Adrenal gland (tissue), 12 donors: ENCODE results near the gene CPN2. TPM values are rescaled to one million over a fixed set of nuclear protein-coding genes. Genes with fewer than 3 reads are reported as not detected.

ENCODE experiments used
- DNase-seq, 7 donors: peaks; one replicate each; pipeline ENCODE4 v3.0.0-alpha.2; 2019 to 2020
- H3K27ac ChIP-seq, 5 donors: fragments of 200-600 bp; sonication (generic) in 4 of 5; 1 replicate in 3 of 5; 2 replicates in 2 of 5; pipeline versions ENCODE4 v1.5.1 to v1.8.0; 2016 to 2020; ENCODE audit warnings: mild to moderate bottlenecking in 1 of 5
- H3K27me3 ChIP-seq: fragments of 200-600 bp; 2 replicates; pipeline ENCODE4 v1.8.0; 2021
- H3K36me3 ChIP-seq, 2 donors: fragments of 200-600 bp; replicated peaks in 1 of 2; 1 replicate in 1 of 2; 2 replicates in 1 of 2; pipeline versions ENCODE4 v1.5.1 to v1.8.0; 2018 to 2022
- H3K4me1 ChIP-seq, 2 donors: fragments of 200-600 bp; replicated peaks in 1 of 2; 1 replicate in 1 of 2; 2 replicates in 1 of 2; pipeline versions ENCODE4 v1.5.1 to v1.8.0; 2018 to 2021
- H3K4me3 ChIP-seq, 4 donors: fragments of 200-600 bp; sonication (generic) in 3 of 4; one replicate each; pipeline ENCODE4 v1.5.1; 2016 to 2018
- H3K9me3 ChIP-seq, 3 donors: fragments of 200-600 bp; sonication (generic) in 1 of 3; replicated peaks in 1 of 3; 1 replicate in 2 of 3; 2 replicates in 1 of 3; pipeline versions ENCODE4 v1.5.1 to v1.8.0; 2016 to 2021
- CTCF ChIP-seq, 6 experiments: fragments of 450-650 bp in 4 of 6; fragments of 200-600 bp in 2 of 6; sonication (generic) in 1 of 6; IDR thresholded peaks; 1 replicate in 5 of 6; 2 replicates in 1 of 6; pipeline versions ENCODE4 v1.5.1 to v1.8.0; 2016 to 2021; ENCODE audit warnings: antibody characterized with exemption in 6 of 6, mild to moderate bottlenecking in 2 of 6, moderate library complexity in 1 of 6
- POLR2A ChIP-seq, 2 donors: fragments of 450-650 bp; IDR thresholded peaks; one replicate each; pipeline ENCODE4 v1.6.1; 2017; ENCODE audit warnings: antibody characterized with exemption in 2 of 2, mild to moderate bottlenecking in 2 of 2, moderate library complexity in 1 of 2
- WGBS, 4 donors: extraction: QIAGEN DNeasy Blood & Tissue Kit in 2 of 4; methylation state at CpG; one replicate each; pipeline versions ENCODE4 v1.1.5 to v1.1.7; 2013 to 2017; 5-methylcytosine and 5-hydroxymethylcytosine counted together
- intact Hi-C, 2 donors: fragments of 100-400 bp; cut with DNase I; formaldehyde crosslinking; loops; one replicate each; pipeline versions ENCODE4 v1.14.1 to v1.15.0; 2022 to 2023
- polyA plus RNA-seq, 3 donors: library from polyadenylated mRNA; stranded (reverse); fragments of 200-250 nt in 2 of 3; fragments of 350-450 nt in 1 of 3; fragmentation: Illumina TruSeq in 1 of 3; extraction: RNeasy Lipid Tissue Mini Kit (QIAGEN cat#74804) in 1 of 3; gene quantifications; one replicate each; pipeline ENCODE4 v1.2.3, GENCODE V29; 2013 to 2014
- total RNA-seq, 9 donors: library from RNA; depleted of rRNA in 4 of 9; stranded (reverse); fragments of >200 nt in 4 of 9; fragments of 120-200 nt in 1 of 9; fragmentation: NEBNext Ultra II Directional in 1 of 9; extraction: Animal tissue kit (Norgen Biotek cat#: 25700) in 1 of 9; gene quantifications; one replicate each; pipeline versions ENCODE4 v1.1.0 to v1.2.4, GENCODE V29; 2013 to 2023
- donor health status: healthy with polysubstance abuse.
- donor health status: Bipolar disorder and iron deficiency.
- donor health status: DM: yes; HTN: yes; CAD: no.
- donor health status: DM: no; HTN: no; CAD: no.
- donor health status: DM: no; HTN: no; CAD: no.
- donor health status: DM: yes; HTN: yes; CAD: no.

Gene CPN2
- total and polyA plus RNA-seq, 12 donors, result 0.32 to 14.3 (median 3.1) TPM

GRCh38 chr3:194357681-194358080, 6.6 kb upstream of the CPN2 start:
- intact Hi-C loops, result no loop called here
- 78 to 82% (median 80%) methylated on average over 11 of the region's 11 CpGs for WGBS, 4 donors
- no peak for TF ChIP-seq CTCF (IDR thresholded peaks at IDR 0.05)
- no peak for TF ChIP-seq POLR2A (IDR thresholded peaks at IDR 0.05)
- Histone ChIP-seq H3K4me1 (no peaks in the 10 kb centered on the region), H3K4me3 (no peak overlapping the region), H3K9me3 (no peaks in the 10 kb centered on the region), H3K27me3 (no peaks in the 10 kb centered on the region), H3K36me3 (no peaks in the 10 kb centered on the region), H3K27ac (no peak overlapping the region)
- no peak for DNase-seq

- no peak for DNase-seq
- Histone ChIP-seq H3K9me3 (no peaks in the 10 kb centered on the region), H3K27me3 (no peaks in the 10 kb centered on the region), H3K27ac (no peak overlapping the region), H3K4me3 (no peak overlapping the region), H3K4me1 (no peaks in the 10 kb centered on the region), H3K36me3 (no peaks in the 10 kb centered on the region)
- 53 to 59% (median 57%) methylated on average over 7 of the region's 7 CpGs for WGBS, 4 donors
- intact Hi-C loops, result no loop called here
- TF ChIP-seq POLR2A (IDR thresholded peaks at IDR 0.05) (no peak), CTCF (IDR thresholded peaks at IDR 0.05) (no peak)
Measured at GRCh38 chr3:194355379-194355778, 4.3 kb upstream of the CPN2 start.

GRCh38 chr3:194354315-194354714, 3.2 kb upstream of the CPN2 start:
- 78 to 95% (median 82%) methylated on average over 2 of the region's 2 CpGs for WGBS, 4 donors
- intact Hi-C loops, result no loop called here
- no peak for DNase-seq
- H3K27me3 ChIP-seq, result no peaks in the 10 kb centered on the region
- no peak overlapping the region for H3K4me3 ChIP-seq
- H3K9me3 ChIP-seq, result no peaks in the 10 kb centered on the region
- H3K27ac ChIP-seq, result no peak overlapping the region
- no peaks in the 10 kb centered on the region for H3K36me3 ChIP-seq
- TF ChIP-seq CTCF (IDR thresholded peaks at IDR 0.05) (no peak), POLR2A (IDR thresholded peaks at IDR 0.05) (no peak)
- no peaks in the 10 kb centered on the region for H3K4me1 ChIP-seq

- DNase-seq, result no peak
- Histone ChIP-seq H3K36me3 (no peaks in the 10 kb centered on the region), H3K27me3 (no peaks in the 10 kb centered on the region), H3K4me1 (no peaks in the 10 kb centered on the region), H3K4me3 (no peak overlapping the region), H3K27ac (no peak overlapping the region), H3K9me3 (no peaks in the 10 kb centered on the region)
- WGBS, 4 donors, result 84 to 87% (median 85%) methylated on average over 10 of the region's 10 CpGs
- intact Hi-C loops, result no loop called here
- TF ChIP-seq POLR2A (IDR thresholded peaks at IDR 0.05), result no peak
- no peak for TF ChIP-seq CTCF (IDR thresholded peaks at IDR 0.05)
Measured at GRCh38 chr3:194352667-194353246, 1.6 kb upstream of the CPN2 start.
